IgD-negative memory B cell (primary cell): ENCODE results near the gene SMAP2. TPM values are rescaled to one million over a fixed set of nuclear protein-coding genes. Genes with fewer than 3 reads are reported as not detected.
A peak's percentile ranks its signal among the peaks of the same experiment; 100 is the strongest.

Source experiments
- H3K27ac Mint-ChIP-seq, 3 donors: one replicate each; pipeline ENCODE4 v1.8.0; 2020 to 2022; ENCODE audit warnings: mild to moderate bottlenecking in 3 of 3, mixed read lengths in 3 of 3, moderate library complexity in 1 of 3
- H3K27me3 Mint-ChIP-seq: one replicate; pipeline ENCODE4 v1.8.0; 2021; ENCODE audit warnings: mixed read lengths
- H3K36me3 Mint-ChIP-seq: one replicate; pipeline ENCODE4 v1.8.0; 2020; ENCODE audit warnings: mild to moderate bottlenecking, mixed read lengths
- H3K4me1 Mint-ChIP-seq, 3 donors: one replicate each; pipeline ENCODE4 v1.8.0; 2020 to 2022; ENCODE audit warnings: mixed read lengths in 3 of 3, mild to moderate bottlenecking in 1 of 3
- H3K4me3 Mint-ChIP-seq, 4 donors: one replicate each; pipeline ENCODE4 v1.8.0; 2020 to 2022; ENCODE audit warnings: mild to moderate bottlenecking in 4 of 4, mixed read lengths in 4 of 4, moderate library complexity in 3 of 4
- H3K9me3 Mint-ChIP-seq, 3 donors: one replicate each; pipeline ENCODE4 v1.8.0; 2020 to 2021; ENCODE audit warnings: mixed read lengths in 3 of 3, mild to moderate bottlenecking in 1 of 3
- polyA plus RNA-seq: library from polyadenylated mRNA; unstranded; fragments of 300-500 nt; fragmentation: Illumina TruSeq; gene quantifications from one replicate; pipeline ENCODE4 v1.2.3, GENCODE V29; 2021

Gene SMAP2
- polyA plus RNA-seq, 1 donor from 2014 or later, result 624 TPM

GRCh38 chr1:40409467-40409866 lies 35.9 kb downstream of the SMAP2 start:
- H3K36me3 Mint-ChIP-seq, result no peaks in the 10 kb centered on the region
- H3K27me3 Mint-ChIP-seq, result no peaks in the 10 kb centered on the region
- no peak overlapping the region for H3K4me3 Mint-ChIP-seq
- H3K27ac Mint-ChIP-seq, result peak overlapping the region in 1 of 3 donors; percentile 42
- H3K4me1 Mint-ChIP-seq, result peaks cover 9 to 17% (median 10%) of the 10 kb centered on the region in 3 donors
- no peaks in the 10 kb centered on the region for H3K9me3 Mint-ChIP-seq

- H3K27ac Mint-ChIP-seq, result peak overlapping the region in 1 of 3 donors; percentile 42
- H3K27me3 Mint-ChIP-seq, result no peaks in the 10 kb centered on the region
- no peaks in the 10 kb centered on the region for H3K36me3 Mint-ChIP-seq
- no peak overlapping the region for H3K4me3 Mint-ChIP-seq
- peaks cover 0 to 7% (median 6%) of the 10 kb centered on the region in 3 donors for H3K4me1 Mint-ChIP-seq
- no peaks in the 10 kb centered on the region for H3K9me3 Mint-ChIP-seq
These were observed 37.8 kb downstream of the SMAP2 start for GRCh38 chr1:40411294-40411693.

DNA sequence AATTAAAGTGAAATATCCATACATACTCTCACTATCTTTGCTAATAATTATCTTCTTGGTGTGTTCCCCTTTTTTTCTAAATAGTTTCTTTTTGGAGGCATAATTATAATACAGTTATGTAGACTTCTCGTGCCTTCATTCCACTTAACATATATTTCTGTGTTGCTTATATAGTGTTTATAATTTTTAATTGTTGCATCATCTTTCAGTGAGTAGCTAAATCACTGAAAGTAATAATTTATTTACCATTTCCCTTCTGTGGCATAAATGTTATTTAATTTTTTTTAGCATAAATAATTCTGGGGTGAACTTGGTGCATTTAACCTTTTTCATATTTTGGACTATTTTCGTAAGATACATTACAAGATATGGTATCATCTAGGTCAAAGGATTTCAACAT lies 38.3 kb downstream of the SMAP2 start:
- Mint-ChIP-seq H3K4me3 (no peak overlapping the region), H3K27me3 (no peaks in the 10 kb centered on the region), H3K27ac (no peak overlapping the region), H3K36me3 (no peaks in the 10 kb centered on the region), H3K9me3 (no peaks in the 10 kb centered on the region), H3K4me1 (peaks cover 0 to 7% (median 5%) of the 10 kb centered on the region in 3 donors)

- Mint-ChIP-seq H3K4me1 (peaks cover 2 to 12% (median 5%) of the 10 kb centered on the region in 3 donors), H3K27ac (peak overlapping the region; percentile 18 to 58 (median 35)), H3K9me3 (no peaks in the 10 kb centered on the region), H3K4me3 (no peak overlapping the region), H3K27me3 (no peaks in the 10 kb centered on the region), H3K36me3 (peaks cover 3% of the 10 kb centered on the region)
These were observed 40.2 kb downstream of the SMAP2 start for GRCh38 chr1:40413527-40414252.

- Mint-ChIP-seq H3K27ac (peak overlapping the region in 1 of 3 donors; percentile 58), H3K36me3 (peaks cover 6% of the 10 kb centered on the region), H3K9me3 (no peaks in the 10 kb centered on the region), H3K4me1 (peaks cover 2 to 16% (median 5%) of the 10 kb centered on the region in 3 donors), H3K27me3 (no peaks in the 10 kb centered on the region), H3K4me3 (no peak overlapping the region)
These were observed 40.8 kb downstream of the SMAP2 start for GRCh38 chr1:40414331-40414730.

GRCh38 chr1:40416709-40417108 lies 43.2 kb downstream of the SMAP2 start:
- Mint-ChIP-seq H3K27ac (peak overlapping the region in 2 of 3 donors; percentile 47 to 76), H3K4me3 (no peak overlapping the region), H3K36me3 (peaks cover 11% of the 10 kb centered on the region), H3K9me3 (no peaks in the 10 kb centered on the region), H3K4me1 (peaks cover 5 to 21% (median 8%) of the 10 kb centered on the region in 3 donors), H3K27me3 (no peaks in the 10 kb centered on the region)

DNA sequence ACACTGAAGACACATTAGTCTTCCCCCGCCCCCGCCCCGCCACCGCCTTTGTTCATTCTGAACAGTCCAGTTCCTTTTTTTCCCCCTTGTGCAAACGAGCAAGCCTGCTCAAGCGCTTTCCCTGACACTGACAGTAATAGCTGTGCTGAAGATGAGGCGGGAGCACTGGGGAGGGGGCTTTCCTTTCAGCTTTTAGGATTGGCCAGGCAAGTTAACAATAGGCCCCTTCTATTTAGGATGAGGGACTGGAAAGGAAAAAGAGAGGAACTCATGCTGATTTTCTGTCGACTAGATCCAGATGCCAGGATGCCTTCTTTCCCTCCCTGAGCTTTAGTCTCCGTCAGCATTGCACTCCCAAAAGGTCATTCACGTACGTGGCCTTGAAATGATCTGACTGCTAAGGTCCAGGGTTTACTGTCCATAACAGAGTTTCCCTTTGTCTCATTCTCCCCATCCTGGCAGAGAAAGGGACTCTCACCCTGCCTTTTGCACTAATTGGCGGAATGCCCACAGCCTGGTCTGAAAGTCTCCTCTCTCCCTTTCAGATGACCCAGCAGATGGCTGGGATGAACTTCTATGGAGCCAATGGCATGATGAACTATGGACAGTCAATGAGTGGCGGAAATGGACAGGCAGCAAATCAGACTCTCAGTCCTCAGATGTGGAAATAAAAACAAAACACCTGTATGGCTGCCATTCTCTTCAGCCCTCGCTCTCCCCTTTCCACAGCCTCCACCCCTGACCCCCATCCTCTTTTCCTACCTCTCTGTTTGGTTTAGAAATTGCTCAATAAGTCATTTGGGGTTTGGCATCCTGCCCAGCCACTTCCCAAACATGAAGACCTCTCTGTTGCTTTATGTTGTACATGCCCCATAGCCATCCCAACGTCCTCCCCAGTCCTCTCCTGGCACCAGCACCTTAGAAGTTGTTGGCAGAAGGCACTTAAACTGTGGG lies 48.2 kb downstream of the SMAP2 start:
- H3K4me3 Mint-ChIP-seq, result peak overlapping the region in 1 of 4 donors; percentile 4
- peak overlapping the region; percentile 68 to 91 (median 90) for H3K27ac Mint-ChIP-seq

DNA sequence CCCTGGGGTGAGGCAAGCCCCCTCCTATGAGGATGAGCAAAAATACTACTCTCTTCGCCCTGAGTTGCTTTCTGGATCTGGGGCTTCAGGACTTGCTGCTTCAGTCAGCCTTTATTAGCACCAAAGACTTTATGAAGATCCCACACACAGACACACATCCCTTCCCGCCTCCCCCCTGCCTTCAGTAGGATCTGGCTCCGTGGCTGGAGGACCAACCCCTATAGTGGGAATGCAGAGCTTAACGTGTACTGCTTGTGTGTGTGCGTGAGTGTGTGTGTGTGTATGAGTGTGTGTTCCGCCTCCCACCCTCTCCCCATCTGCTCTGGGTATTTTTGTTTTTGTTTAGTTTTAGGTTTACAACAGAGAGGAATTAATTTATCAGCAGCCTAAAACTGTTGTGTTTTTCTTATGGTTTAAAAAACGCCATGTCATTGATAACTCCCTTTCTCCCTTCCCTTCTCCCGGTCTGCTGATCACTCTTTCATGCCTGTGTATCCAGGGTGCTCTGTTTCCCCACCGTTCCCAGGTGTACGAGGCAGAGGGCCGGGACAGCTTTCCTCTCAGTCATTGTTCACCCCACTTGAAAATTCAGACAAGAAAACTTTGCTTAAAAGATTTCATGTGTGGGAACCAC lies 49.2 kb downstream of the SMAP2 start:
- Mint-ChIP-seq H3K4me3 (peak overlapping the region in 2 of 4 donors; percentile 12 to 25), H3K27me3 (no peaks in the 10 kb centered on the region), H3K27ac (peak overlapping the region; percentile 90 to 91 (median 91)), H3K36me3 (peaks cover 21% of the 10 kb centered on the region), H3K4me1 (peaks cover 14 to 37% (median 16%) of the 10 kb centered on the region in 3 donors), H3K9me3 (no peaks in the 10 kb centered on the region)

More for the DNA sequence above, 48.2 kb downstream of the SMAP2 start:
- Mint-ChIP-seq H3K27me3 (no peaks in the 10 kb centered on the region), H3K4me1 (peaks cover 14 to 43% (median 16%) of the 10 kb centered on the region in 3 donors), H3K36me3 (peaks cover 21% of the 10 kb centered on the region), H3K9me3 (no peaks in the 10 kb centered on the region)

DNA sequence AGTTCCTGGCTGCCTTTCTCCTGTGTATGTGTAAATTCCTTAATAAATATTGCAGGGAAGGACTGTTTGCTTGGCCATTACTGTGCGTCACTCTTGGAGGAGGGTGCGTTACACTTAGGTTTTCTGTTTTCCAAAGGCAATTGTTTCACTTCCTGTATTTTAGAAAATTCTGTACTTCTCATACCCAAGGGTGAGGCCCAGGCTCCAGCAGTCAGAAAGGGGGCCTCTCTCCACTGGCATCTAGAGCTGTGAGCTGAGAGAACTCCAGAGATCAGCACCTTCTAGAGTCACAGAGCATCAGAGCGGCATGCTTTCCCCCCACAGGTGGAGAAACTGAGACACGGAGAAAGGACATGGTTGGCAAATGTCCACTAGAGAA lies 49.7 kb downstream of the SMAP2 start:
- peak overlapping the region; percentile 10 to 49 (median 16) for H3K4me3 Mint-ChIP-seq
- peak overlapping the region; percentile 90 to 91 (median 91) for H3K27ac Mint-ChIP-seq
- no peaks in the 10 kb centered on the region for H3K9me3 Mint-ChIP-seq
- H3K36me3 Mint-ChIP-seq, result peaks cover 21% of the 10 kb centered on the region
- H3K27me3 Mint-ChIP-seq, result no peaks in the 10 kb centered on the region
- H3K4me1 Mint-ChIP-seq, result peaks cover 14 to 37% (median 16%) of the 10 kb centered on the region in 3 donors

DNA sequence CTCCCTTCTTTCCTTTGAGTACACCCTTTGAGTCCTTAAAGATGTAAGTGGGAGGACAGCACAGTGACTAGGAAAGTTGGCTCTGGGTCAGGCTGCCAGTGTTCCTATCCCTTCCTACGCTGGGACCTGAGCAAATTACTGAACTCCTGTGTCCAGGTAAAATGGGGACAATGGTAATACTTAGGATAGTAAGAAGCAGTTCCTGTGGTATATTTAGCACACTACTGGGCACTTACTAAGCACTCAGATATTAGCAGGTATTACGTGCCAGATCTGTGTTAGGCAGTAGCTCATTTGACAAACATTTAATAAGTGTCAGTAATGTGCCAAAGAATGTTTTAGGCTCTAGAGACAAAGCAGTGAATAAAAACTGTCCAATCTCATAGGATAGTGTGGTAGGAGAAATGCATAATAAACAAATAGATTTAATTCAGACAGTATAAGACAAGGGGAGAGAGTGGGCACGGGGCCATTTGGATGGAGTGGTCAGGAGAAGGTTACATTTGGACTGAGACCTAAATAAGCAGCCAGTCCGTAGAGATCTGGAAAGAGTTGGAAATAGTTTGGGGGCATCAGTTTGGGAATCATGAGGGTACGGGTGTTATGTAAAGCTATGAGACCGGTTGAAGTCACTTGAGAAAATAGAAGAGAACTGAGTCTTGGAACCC lies 50.6 kb downstream of the SMAP2 start:
- Mint-ChIP-seq H3K4me1 (peaks cover 14 to 31% (median 14%) of the 10 kb centered on the region in 3 donors), H3K27me3 (no peaks in the 10 kb centered on the region), H3K9me3 (no peaks in the 10 kb centered on the region), H3K4me3 (peak overlapping the region in 2 of 4 donors; percentile 3 to 56), H3K27ac (peak overlapping the region; percentile 7 to 90 (median 15)), H3K36me3 (peaks cover 15% of the 10 kb centered on the region)

DNA sequence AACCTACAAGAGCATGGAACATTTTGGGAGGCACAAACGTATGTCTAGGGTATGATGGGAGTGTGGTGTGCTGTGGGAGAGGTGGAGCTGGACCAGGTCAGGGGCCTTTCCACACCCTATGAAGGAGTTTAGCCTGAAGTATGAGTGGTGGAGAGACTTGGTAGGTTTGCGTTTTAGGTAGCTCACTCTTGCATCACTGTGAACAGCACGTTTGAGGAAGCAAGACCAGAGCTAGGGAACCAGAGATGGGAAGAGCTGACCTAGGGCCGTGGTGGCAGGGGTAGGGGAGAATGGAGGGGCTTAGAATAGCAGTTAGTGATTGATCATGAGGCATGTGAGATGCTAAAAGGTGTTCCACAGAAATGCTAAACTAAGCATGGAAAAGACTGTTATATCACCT lies 51.7 kb downstream of the SMAP2 start:
- Mint-ChIP-seq H3K9me3 (no peaks in the 10 kb centered on the region), H3K4me3 (peak overlapping the region in 2 of 4 donors; percentile 1 to 5), H3K27me3 (no peaks in the 10 kb centered on the region), H3K27ac (peak overlapping the region in 2 of 3 donors; percentile 15 to 71), H3K36me3 (peaks cover 10% of the 10 kb centered on the region), H3K4me1 (peaks cover 14 to 31% (median 14%) of the 10 kb centered on the region in 3 donors)

DNA sequence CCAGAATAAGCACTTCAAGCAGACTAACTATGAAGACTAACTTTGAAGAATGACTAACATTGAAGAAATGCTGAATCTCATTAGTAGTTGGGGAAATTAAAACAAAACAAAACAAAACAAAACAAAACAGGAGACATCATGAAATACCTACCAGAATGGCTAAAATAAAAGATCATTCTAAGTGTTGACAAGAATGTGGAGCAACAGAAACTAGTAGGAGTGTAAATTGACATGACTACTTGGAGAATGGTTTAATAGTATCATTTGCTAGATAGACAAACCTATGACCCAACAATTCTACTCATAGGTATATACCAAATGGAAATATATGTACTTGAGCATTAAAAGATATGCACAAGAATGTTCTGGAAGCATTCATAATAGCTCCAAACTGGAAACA lies 57.9 kb downstream of the SMAP2 start:
- Mint-ChIP-seq H3K36me3 (peaks cover 2% of the 10 kb centered on the region), H3K4me3 (no peak overlapping the region), H3K4me1 (peaks cover 0 to 5% (median 0%) of the 10 kb centered on the region in 3 donors), H3K27ac (no peak overlapping the region), H3K9me3 (peaks cover 0 to 2% (median 0%) of the 10 kb centered on the region in 3 donors), H3K27me3 (no peaks in the 10 kb centered on the region)

- H3K27ac Mint-ChIP-seq, result peak overlapping the region in 1 of 3 donors; percentile 3
- no peaks in the 10 kb centered on the region for H3K27me3 Mint-ChIP-seq
- peaks cover 2% of the 10 kb centered on the region for H3K36me3 Mint-ChIP-seq
- peaks cover 0 to 5% (median 1%) of the 10 kb centered on the region in 3 donors for H3K4me1 Mint-ChIP-seq
- peaks cover 0 to 2% (median 0%) of the 10 kb centered on the region in 3 donors for H3K9me3 Mint-ChIP-seq
- H3K4me3 Mint-ChIP-seq, result no peak overlapping the region
These were observed 59.3 kb downstream of the SMAP2 start for GRCh38 chr1:40432644-40433390.
